RWPE2 (cell line): ENCODE data around the gene AGBL4.

Experiments used
- ATAC-seq: fragments of 200-7000 bp; cut with Tn5 transposase; 3 replicates; pipeline ENCODE4 v1.9.1; 2021; ENCODE audit warnings: low read depth
- DNase-seq: peaks from one replicate; pipeline ENCODE4 v3.0.0-alpha.2; 2020; ENCODE audit warnings: low spot score
- H3K27ac ChIP-seq: fragments of 450-650 bp; 2 replicates; pipeline ENCODE4 v1.5.1; 2017; ENCODE audit warnings: mild to moderate bottlenecking; ENCODE audit not compliant: poor library complexity, severe bottlenecking
- H3K27me3 ChIP-seq: fragments of 250-450 bp; sonication (Bioruptor Pico); 2 replicates; pipeline ENCODE4 v1.5.1; 2021; ENCODE audit warnings: mild to moderate bottlenecking, moderate library complexity; ENCODE audit not compliant: insufficient read depth, poor library complexity, severe bottlenecking
- H3K36me3 ChIP-seq: fragments of 250-450 bp; sonication (Bioruptor Pico); 2 replicates; pipeline ENCODE4 v1.5.1; 2020; ENCODE audit warnings: low read depth, mild to moderate bottlenecking, moderate library complexity
- H3K4me1 ChIP-seq: fragments of 250-450 bp; sonication (Bioruptor Pico); 2 replicates; pipeline ENCODE4 v1.5.1; 2021; ENCODE audit warnings: mild to moderate bottlenecking, moderate library complexity; ENCODE audit not compliant: insufficient read depth, poor library complexity, severe bottlenecking
- H3K4me3 ChIP-seq: fragments of 250-450 bp; sonication (Bioruptor Pico); 2 replicates; pipeline ENCODE4 v1.5.1; 2021; ENCODE audit warnings: mild to moderate bottlenecking, moderate library complexity; ENCODE audit not compliant: severe bottlenecking
- H3K9me3 ChIP-seq: fragments of 250-450 bp; sonication (Bioruptor Pico); 2 replicates; pipeline ENCODE4 v1.5.1; 2021; ENCODE audit warnings: mild to moderate bottlenecking, moderate library complexity; ENCODE audit not compliant: severe bottlenecking
- CTCF ChIP-seq: fragments of 450-650 bp; IDR thresholded peaks from one replicate; pipeline ENCODE4 v1.5.1; 2017; ENCODE audit warnings: mild to moderate bottlenecking, moderate library complexity; ENCODE audit not compliant: poor library complexity, severe bottlenecking

Gene AGBL4

GRCh38 chr1:48560116-48560515 is 1463.6 kb downstream of the AGBL4 start:
- Histone ChIP-seq H3K4me3 (no peak overlapping the region), H3K4me1 (no peaks in the 10 kb centered on the region), H3K27ac (no peak overlapping the region), H3K9me3 (no peaks in the 10 kb centered on the region), H3K36me3 (no peaks in the 10 kb centered on the region), H3K27me3 (no peaks in the 10 kb centered on the region)
- no peak for TF ChIP-seq CTCF
- ATAC-seq (no peak), DNase-seq (no peak)

GRCh38 chr1:48558366-48558765 is 1465.4 kb downstream of the AGBL4 start:
- no peaks in the 10 kb centered on the region for H3K4me1 ChIP-seq
- H3K27ac ChIP-seq = no peak overlapping the region
- no peaks in the 10 kb centered on the region for H3K9me3 ChIP-seq
- no peak overlapping the region for H3K4me3 ChIP-seq
- H3K36me3 ChIP-seq = no peaks in the 10 kb centered on the region
- no peaks in the 10 kb centered on the region for H3K27me3 ChIP-seq
- ATAC-seq (no peak), DNase-seq (no peak)
- no peak for TF ChIP-seq CTCF

GRCh38 chr1:48556186-48556850 is 1467.4 kb downstream of the AGBL4 start:
- no peaks in the 10 kb centered on the region for H3K27me3 ChIP-seq
- H3K27ac ChIP-seq = no peak overlapping the region
- H3K4me3 ChIP-seq = no peak overlapping the region
- no peaks in the 10 kb centered on the region for H3K36me3 ChIP-seq
- ATAC-seq (no peak), DNase-seq (no peak)
- no peaks in the 10 kb centered on the region for H3K4me1 ChIP-seq
- TF ChIP-seq CTCF = no peak
- H3K9me3 ChIP-seq = no peaks in the 10 kb centered on the region

DNA sequence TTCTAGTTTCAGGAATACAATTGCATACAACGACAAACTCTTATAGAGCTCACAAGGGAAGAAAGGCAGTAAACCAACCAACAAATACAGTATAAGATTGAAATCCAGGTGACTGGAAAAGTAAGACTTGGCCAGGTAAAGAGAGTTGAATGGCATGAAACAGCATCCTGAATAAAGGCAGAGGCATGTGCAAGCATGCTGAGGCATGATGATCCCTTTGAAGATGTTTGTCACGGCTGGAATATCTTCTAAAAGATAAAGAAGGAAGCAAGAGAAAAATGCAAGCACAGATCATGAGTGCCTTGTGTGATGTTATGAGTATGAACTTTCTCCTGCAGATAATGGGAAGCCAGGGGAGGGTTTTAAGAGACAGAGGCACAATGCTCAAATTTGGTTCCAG is 1468.5 kb downstream of the AGBL4 start:
- H3K36me3 ChIP-seq = no peaks in the 10 kb centered on the region
- H3K9me3 ChIP-seq = no peaks in the 10 kb centered on the region
- H3K27me3 ChIP-seq = no peaks in the 10 kb centered on the region
- ATAC-seq (peak; percentile 43; the same call in 1 of the 3 replicates), DNase-seq (no peak)
- no peak overlapping the region for H3K4me3 ChIP-seq
- no peaks in the 10 kb centered on the region for H3K4me1 ChIP-seq
- TF ChIP-seq CTCF = no peak
- H3K27ac ChIP-seq = no peak overlapping the region

GRCh38 chr1:48552903-48553606 is 1470.7 kb downstream of the AGBL4 start:
- H3K4me1 ChIP-seq = no peaks in the 10 kb centered on the region
- no peaks in the 10 kb centered on the region for H3K9me3 ChIP-seq
- no peaks in the 10 kb centered on the region for H3K27me3 ChIP-seq
- ATAC-seq (no peak), DNase-seq (no peak)
- H3K36me3 ChIP-seq = no peaks in the 10 kb centered on the region
- TF ChIP-seq CTCF = no peak
- H3K27ac ChIP-seq = no peak overlapping the region
- no peak overlapping the region for H3K4me3 ChIP-seq
